Endothelial cell (in vitro differentiated cells): Measurements from ENCODE around the gene HEPN1. TPM values are rescaled to one million over a fixed set of nuclear protein-coding genes. Genes with fewer than 3 reads are reported as not detected.

ENCODE experiments used
- DNase-seq: peaks from one replicate; pipeline ENCODE4 v3.0.0; 2021; ENCODE audit warnings: low spot score
- H3K27ac Mint-ChIP-seq: one replicate; pipeline ENCODE4 v1.8.0; 2021; ENCODE audit warnings: mixed read lengths, inconsistent platforms; ENCODE audit not compliant: unreplicated experiment
- H3K27me3 Mint-ChIP-seq: one replicate; pipeline ENCODE4 v1.8.0; 2021; ENCODE audit warnings: mild to moderate bottlenecking, moderate library complexity, mixed read lengths, inconsistent platforms; ENCODE audit not compliant: unreplicated experiment
- H3K36me3 Mint-ChIP-seq: one replicate; pipeline ENCODE4 v1.8.0; 2021; ENCODE audit warnings: mild to moderate bottlenecking, low read depth, mixed read lengths, inconsistent platforms; ENCODE audit not compliant: unreplicated experiment
- H3K4me1 Mint-ChIP-seq: one replicate; pipeline ENCODE4 v1.8.0; 2021; ENCODE audit warnings: mild to moderate bottlenecking, mixed read lengths, inconsistent platforms; ENCODE audit not compliant: unreplicated experiment
- H3K4me3 Mint-ChIP-seq: one replicate; pipeline ENCODE4 v1.8.0; 2021; ENCODE audit warnings: mild to moderate bottlenecking, mixed read lengths, inconsistent platforms; ENCODE audit not compliant: unreplicated experiment
- H3K9me3 Mint-ChIP-seq: one replicate; pipeline ENCODE4 v1.8.0; 2021; ENCODE audit warnings: mixed read lengths, inconsistent platforms; ENCODE audit not compliant: unreplicated experiment
- total RNA-seq: library from RNA; stranded (reverse); fragmentation: NEBNext Ultra II Directional; extraction: Animal tissue kit (Norgen Biotek cat#: 25700); gene quantifications from one replicate; pipeline ENCODE4 v1.2.1, GENCODE V29; 2021; ENCODE audit not compliant: unreplicated experiment
- TF ChIP-seq, protein P1 (sequence below): fragments of 200-600 bp; sonication (generic); IDR thresholded peaks from one replicate; pipeline ENCODE4 v1.5.0; 2021; ENCODE audit warnings: antibody characterized with exemption; ENCODE audit not compliant: unreplicated experiment

Gene HEPN1
- total RNA-seq, 1 donor from 2014 or later = not detected

DNA sequence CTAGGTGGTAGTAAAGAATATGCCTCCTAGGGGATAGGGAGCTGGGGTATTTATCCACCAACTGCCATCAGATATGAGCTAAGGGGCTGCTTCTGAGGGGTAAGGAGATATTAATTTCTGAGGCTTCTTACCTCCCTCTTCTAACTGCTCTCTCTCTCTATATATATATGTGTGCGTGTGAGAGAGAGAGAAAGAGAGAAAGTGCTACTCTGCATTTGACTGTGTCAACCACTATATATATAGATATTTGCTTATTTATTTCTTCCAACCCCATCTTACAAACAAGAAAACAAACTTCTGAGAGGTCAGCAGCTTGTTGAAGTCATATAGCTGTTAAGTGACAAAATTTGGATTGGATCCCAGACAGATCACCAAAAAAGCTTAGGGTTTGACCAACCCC is 22.7 kb downstream of the HEPN1 start:
- TF ChIP-seq, protein P1, sequence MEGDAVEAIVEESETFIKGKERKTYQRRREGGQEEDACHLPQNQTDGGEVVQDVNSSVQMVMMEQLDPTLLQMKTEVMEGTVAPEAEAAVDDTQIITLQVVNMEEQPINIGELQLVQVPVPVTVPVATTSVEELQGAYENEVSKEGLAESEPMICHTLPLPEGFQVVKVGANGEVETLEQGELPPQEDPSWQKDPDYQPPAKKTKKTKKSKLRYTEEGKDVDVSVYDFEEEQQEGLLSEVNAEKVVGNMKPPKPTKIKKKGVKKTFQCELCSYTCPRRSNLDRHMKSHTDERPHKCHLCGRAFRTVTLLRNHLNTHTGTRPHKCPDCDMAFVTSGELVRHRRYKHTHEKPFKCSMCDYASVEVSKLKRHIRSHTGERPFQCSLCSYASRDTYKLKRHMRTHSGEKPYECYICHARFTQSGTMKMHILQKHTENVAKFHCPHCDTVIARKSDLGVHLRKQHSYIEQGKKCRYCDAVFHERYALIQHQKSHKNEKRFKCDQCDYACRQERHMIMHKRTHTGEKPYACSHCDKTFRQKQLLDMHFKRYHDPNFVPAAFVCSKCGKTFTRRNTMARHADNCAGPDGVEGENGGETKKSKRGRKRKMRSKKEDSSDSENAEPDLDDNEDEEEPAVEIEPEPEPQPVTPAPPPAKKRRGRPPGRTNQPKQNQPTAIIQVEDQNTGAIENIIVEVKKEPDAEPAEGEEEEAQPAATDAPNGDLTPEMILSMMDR = no peak
- H3K27ac Mint-ChIP-seq = no peak overlapping the region
- no peaks in the 10 kb centered on the region for H3K36me3 Mint-ChIP-seq
- H3K4me1 Mint-ChIP-seq = no peaks in the 10 kb centered on the region
- H3K4me3 Mint-ChIP-seq = no peak overlapping the region
- H3K9me3 Mint-ChIP-seq = no peaks in the 10 kb centered on the region
- no peaks in the 10 kb centered on the region for H3K27me3 Mint-ChIP-seq
- no peak for DNase-seq

DNA sequence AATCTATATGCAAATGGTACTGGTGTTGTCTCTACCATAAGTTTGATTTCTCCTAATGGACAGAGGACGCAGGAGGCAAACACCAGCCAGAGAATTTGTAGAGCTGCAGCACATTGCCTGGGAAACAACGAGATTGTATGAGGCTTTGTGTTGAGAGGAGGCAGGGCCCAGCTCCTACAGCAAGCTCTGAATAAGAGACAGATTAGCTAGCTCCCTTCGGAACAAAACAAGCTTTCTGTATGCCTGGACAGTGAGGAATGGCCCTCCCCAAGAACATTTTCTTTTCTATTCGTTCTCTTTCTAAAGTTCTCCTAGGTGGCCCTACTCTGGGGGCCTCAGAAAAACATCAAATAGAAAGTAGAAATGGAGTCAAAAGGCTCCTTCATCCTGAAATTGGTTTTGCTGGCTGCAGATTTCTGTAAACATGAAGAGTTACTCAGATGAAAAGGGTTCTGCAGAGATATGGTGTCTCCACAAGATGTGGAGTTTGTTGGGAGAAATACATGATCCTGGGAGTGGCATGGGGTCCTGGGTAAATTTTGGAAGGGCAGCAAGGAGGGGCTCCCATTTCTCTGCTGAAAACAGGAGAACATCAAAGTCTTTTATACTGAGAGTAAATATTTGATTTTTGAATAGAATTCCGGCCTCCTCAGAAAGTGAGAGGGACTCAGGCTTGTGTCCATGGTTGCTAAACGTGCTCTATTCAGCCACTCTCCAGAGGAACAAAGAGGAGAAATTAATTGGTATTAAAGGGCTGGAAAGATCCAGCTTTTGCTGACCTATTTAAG is 23.6 kb downstream of the HEPN1 start:
- no peak for DNase-seq
- TF ChIP-seq, protein P1 = no peak
- Mint-ChIP-seq H3K36me3 (no peaks in the 10 kb centered on the region), H3K4me3 (no peak overlapping the region), H3K27me3 (no peaks in the 10 kb centered on the region), H3K27ac (no peak overlapping the region), H3K9me3 (no peaks in the 10 kb centered on the region), H3K4me1 (no peaks in the 10 kb centered on the region)

DNA sequence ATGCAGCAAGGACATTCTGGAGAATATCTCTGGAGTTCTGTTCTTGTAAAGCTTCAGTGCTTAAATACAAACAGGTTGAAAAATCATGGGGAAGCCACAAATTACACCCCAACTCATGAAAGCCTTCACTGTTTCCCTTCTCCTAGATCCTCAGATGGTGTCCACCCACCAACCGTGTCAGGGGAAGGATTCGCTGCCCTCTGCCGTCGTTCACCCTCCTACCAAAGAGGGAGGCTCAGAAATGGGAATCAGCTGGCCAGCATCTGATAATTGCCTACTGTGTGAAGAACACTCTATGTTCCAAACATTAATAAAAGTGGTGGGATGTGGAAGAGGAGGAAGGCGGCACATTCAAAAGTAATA is 24.2 kb downstream of the HEPN1 start:
- TF ChIP-seq, protein P1 = no peak
- Mint-ChIP-seq H3K9me3 (no peaks in the 10 kb centered on the region), H3K27ac (no peak overlapping the region), H3K4me3 (no peak overlapping the region), H3K27me3 (no peaks in the 10 kb centered on the region), H3K36me3 (no peaks in the 10 kb centered on the region), H3K4me1 (no peaks in the 10 kb centered on the region)
- no peak for DNase-seq

DNA sequence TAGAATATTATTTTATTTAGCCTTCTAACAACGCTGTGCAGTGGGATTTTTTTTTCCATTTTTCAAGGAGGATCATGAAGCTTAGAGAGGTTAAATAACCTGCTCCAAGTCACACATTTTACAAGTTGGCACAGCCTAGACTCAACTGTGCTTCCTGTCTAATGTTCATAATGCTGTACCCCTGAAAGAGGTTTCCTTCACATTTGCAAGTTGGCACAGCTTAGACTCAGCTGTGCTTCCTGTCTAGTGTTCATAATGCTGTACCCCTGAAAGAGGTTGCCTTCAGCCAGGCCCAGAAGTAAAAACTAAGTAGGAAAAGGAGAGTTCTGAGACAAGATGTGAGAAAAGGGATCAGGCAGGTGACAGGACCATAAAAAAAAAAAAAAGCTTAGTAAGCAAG is 24.7 kb downstream of the HEPN1 start:
- H3K27me3 Mint-ChIP-seq = peaks cover 2% of the 10 kb centered on the region
- H3K9me3 Mint-ChIP-seq = no peaks in the 10 kb centered on the region
- no peak overlapping the region for H3K4me3 Mint-ChIP-seq
- H3K36me3 Mint-ChIP-seq = no peaks in the 10 kb centered on the region
- no peak for DNase-seq
- H3K4me1 Mint-ChIP-seq = no peaks in the 10 kb centered on the region
- H3K27ac Mint-ChIP-seq = no peak overlapping the region
- TF ChIP-seq, protein P1 = no peak

DNA sequence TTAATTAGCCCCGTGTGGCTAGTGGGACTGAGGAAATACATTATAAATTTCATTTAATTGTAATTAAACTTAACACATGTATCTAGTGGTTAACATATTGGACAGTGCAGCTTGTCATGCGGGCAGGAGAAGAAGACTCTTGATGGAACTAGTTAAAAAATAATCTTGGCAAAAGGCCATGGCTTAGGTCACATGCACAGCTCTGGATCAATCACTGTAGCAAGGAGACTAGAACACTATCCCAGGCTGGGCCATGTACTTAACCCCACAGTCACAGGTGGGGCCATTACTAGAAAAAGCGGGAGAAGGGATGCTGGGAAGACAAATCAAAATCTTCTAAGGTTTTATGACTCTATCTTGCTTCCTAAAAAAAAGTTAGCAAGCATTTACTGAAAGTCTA is 25.5 kb downstream of the HEPN1 start:
- H3K9me3 Mint-ChIP-seq = no peaks in the 10 kb centered on the region
- TF ChIP-seq, protein P1 = no peak
- H3K4me1 Mint-ChIP-seq = no peaks in the 10 kb centered on the region
- no peak overlapping the region for H3K4me3 Mint-ChIP-seq
- peaks cover 2% of the 10 kb centered on the region for H3K27me3 Mint-ChIP-seq
- H3K27ac Mint-ChIP-seq = no peak overlapping the region
- no peaks in the 10 kb centered on the region for H3K36me3 Mint-ChIP-seq
- no peak for DNase-seq
